ENCODE data around the gene IMMP2L. TPM values are rescaled to one million over a fixed set of nuclear protein-coding genes. Genes with fewer than 3 reads are reported as not detected.

Gene IMMP2L
- total RNA-seq, 3 donors from 2014 or later (not counting 1 experiment from before 2014, with no cell fraction given), result 6.9 to 9.2 (median 8.7) TPM

- peaks cover 3% of the 10 kb centered on the region for H3K27me3 ChIP-seq (ENCODE audit: control insufficient read depth, insufficient read depth, low read length)
- no peak overlapping the region for H3K27ac ChIP-seq (ENCODE audit: low read length)
- Mint-ChIP-seq H3K27me3 (ENCODE audit: low read depth in 2 of 2) (peaks cover 7 to 39% of the 10 kb centered on the region in 2 donors), H3K4me3 (no peak overlapping the region), H3K27ac (no peak overlapping the region), H3K4me1 (peaks cover 13 to 20% of the 10 kb centered on the region in 2 donors), H3K9me3 (no peaks in the 10 kb centered on the region), H3K36me3 (peaks cover 6% of the 10 kb centered on the region)
- no peak for ATAC-seq
- no peaks in the 10 kb centered on the region for H3K36me3 ChIP-seq (ENCODE audit: control insufficient read depth, insufficient read depth, low read length)
- intact Hi-C loops (cut with micrococcal nuclease), result no loop called here
- TF ChIP-seq, protein P1, sequence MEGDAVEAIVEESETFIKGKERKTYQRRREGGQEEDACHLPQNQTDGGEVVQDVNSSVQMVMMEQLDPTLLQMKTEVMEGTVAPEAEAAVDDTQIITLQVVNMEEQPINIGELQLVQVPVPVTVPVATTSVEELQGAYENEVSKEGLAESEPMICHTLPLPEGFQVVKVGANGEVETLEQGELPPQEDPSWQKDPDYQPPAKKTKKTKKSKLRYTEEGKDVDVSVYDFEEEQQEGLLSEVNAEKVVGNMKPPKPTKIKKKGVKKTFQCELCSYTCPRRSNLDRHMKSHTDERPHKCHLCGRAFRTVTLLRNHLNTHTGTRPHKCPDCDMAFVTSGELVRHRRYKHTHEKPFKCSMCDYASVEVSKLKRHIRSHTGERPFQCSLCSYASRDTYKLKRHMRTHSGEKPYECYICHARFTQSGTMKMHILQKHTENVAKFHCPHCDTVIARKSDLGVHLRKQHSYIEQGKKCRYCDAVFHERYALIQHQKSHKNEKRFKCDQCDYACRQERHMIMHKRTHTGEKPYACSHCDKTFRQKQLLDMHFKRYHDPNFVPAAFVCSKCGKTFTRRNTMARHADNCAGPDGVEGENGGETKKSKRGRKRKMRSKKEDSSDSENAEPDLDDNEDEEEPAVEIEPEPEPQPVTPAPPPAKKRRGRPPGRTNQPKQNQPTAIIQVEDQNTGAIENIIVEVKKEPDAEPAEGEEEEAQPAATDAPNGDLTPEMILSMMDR (IDR thresholded peaks at IDR 0.05), result no peak
- no peak for DNase-seq
- no peak overlapping the region for H3K4me3 ChIP-seq (ENCODE audit: low read length)
- no peaks in the 10 kb centered on the region for H3K9me3 ChIP-seq (ENCODE audit: control insufficient read depth, insufficient read depth, low read length)
- H3K4me1 ChIP-seq (ENCODE audit: control insufficient read depth, insufficient read depth, low read length), result peaks cover 5% of the 10 kb centered on the region
These were observed 29.7 kb downstream of the IMMP2L start for GRCh38 chr7:111532625-111533024.

DNA sequence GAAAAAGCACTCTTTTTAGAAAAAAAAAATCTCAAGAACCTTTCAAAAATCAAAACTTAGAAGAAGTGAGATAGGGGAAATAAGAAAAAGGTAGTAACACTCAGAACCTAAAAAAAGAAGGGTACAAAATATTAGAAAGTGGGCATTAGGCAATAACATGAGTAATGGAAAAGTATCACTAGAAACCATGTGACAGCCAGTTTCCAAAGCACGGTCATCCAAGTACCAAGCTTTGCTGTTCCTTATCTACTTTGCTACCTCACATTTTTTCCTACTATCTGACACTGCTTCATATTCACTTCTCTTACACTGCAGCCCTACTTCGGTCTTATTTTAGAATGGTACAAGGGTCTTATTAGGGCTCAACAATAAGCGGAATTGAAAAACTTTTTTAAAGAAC lies 30.3 kb downstream of the IMMP2L start:
- Mint-ChIP-seq H3K9me3 (no peaks in the 10 kb centered on the region), H3K4me3 (no peak overlapping the region), H3K27ac (no peak overlapping the region), H3K36me3 (peaks cover 6% of the 10 kb centered on the region), H3K4me1 (peaks cover 16 to 24% of the 10 kb centered on the region in 2 donors), H3K27me3 (ENCODE audit: low read depth in 2 of 2) (peaks cover 7 to 41% of the 10 kb centered on the region in 2 donors)
- no peaks in the 10 kb centered on the region for H3K9me3 ChIP-seq (ENCODE audit: control insufficient read depth, insufficient read depth, low read length)
- TF ChIP-seq, protein P1 (IDR thresholded peaks at IDR 0.05), result no peak
- DNase-seq, result no peak
- peaks cover 10% of the 10 kb centered on the region for H3K4me1 ChIP-seq (ENCODE audit: control insufficient read depth, insufficient read depth, low read length)
- WGBS (ENCODE audit: insufficient coverage), result 90% methylated on average over 3 of the region's 3 CpGs
- H3K4me3 ChIP-seq (ENCODE audit: low read length), result no peak overlapping the region
- no peak for ATAC-seq
- intact Hi-C loops (cut with micrococcal nuclease), result no loop called here
- peaks cover 3% of the 10 kb centered on the region for H3K27me3 ChIP-seq (ENCODE audit: control insufficient read depth, insufficient read depth, low read length)
- H3K27ac ChIP-seq (ENCODE audit: low read length), result no peak overlapping the region
- H3K36me3 ChIP-seq (ENCODE audit: control insufficient read depth, insufficient read depth, low read length), result no peaks in the 10 kb centered on the region

DNA sequence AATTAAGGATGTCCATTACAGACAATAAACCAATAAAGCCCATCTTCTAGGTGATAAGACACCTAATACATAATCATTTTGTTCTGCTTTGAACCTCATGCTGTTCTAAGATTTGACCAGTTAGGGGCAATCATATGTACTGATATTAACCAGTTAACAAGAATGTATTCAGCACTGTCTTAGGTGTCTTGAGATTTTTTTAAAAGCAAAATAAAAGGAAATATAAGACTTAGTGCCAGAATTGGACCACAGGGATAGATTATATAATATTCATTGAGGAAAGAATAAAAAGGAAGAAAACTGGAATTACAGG lies 32.0 kb downstream of the IMMP2L start:
- TF ChIP-seq, protein P1 (IDR thresholded peaks at IDR 0.05), result no peak
- peaks cover 7% of the 10 kb centered on the region for H3K27me3 ChIP-seq (ENCODE audit: control insufficient read depth, insufficient read depth, low read length)
- ATAC-seq (no peak), DNase-seq (no peak)
- no peak overlapping the region for H3K27ac ChIP-seq (ENCODE audit: low read length)
- H3K4me3 ChIP-seq (ENCODE audit: low read length), result no peak overlapping the region
- H3K4me1 ChIP-seq (ENCODE audit: control insufficient read depth, insufficient read depth, low read length), result peaks cover 11% of the 10 kb centered on the region
- no peak overlapping the region for H3K4me3 Mint-ChIP-seq
- H3K9me3 Mint-ChIP-seq, result no peaks in the 10 kb centered on the region
- intact Hi-C loops (cut with micrococcal nuclease), result no loop called here
- no peaks in the 10 kb centered on the region for H3K36me3 ChIP-seq (ENCODE audit: control insufficient read depth, insufficient read depth, low read length)
- H3K36me3 Mint-ChIP-seq, result peaks cover 6% of the 10 kb centered on the region
- H3K27ac Mint-ChIP-seq, result no peak overlapping the region
- peaks cover 27 to 39% of the 10 kb centered on the region in 2 donors for H3K4me1 Mint-ChIP-seq
- no peaks in the 10 kb centered on the region for H3K9me3 ChIP-seq (ENCODE audit: control insufficient read depth, insufficient read depth, low read length)
- peaks cover 15 to 50% of the 10 kb centered on the region in 2 donors for H3K27me3 Mint-ChIP-seq (ENCODE audit: low read depth in 2 of 2)

GRCh38 chr7:111529507-111530355 lies 32.6 kb downstream of the IMMP2L start:
- intact Hi-C loops (cut with micrococcal nuclease), result no loop called here
- Histone ChIP-seq H3K27me3 (ENCODE audit: control insufficient read depth, insufficient read depth, low read length) (peaks cover 11% of the 10 kb centered on the region), H3K4me3 (ENCODE audit: low read length) (no peak overlapping the region), H3K9me3 (ENCODE audit: control insufficient read depth, insufficient read depth, low read length) (no peaks in the 10 kb centered on the region), H3K36me3 (ENCODE audit: control insufficient read depth, insufficient read depth, low read length) (no peaks in the 10 kb centered on the region), H3K27ac (ENCODE audit: low read length) (no peak overlapping the region), H3K4me1 (ENCODE audit: control insufficient read depth, insufficient read depth, low read length) (peaks cover 11% of the 10 kb centered on the region)
- Mint-ChIP-seq H3K27ac (no peak overlapping the region), H3K27me3 (ENCODE audit: low read depth in 2 of 2) (peaks cover 21 to 50% of the 10 kb centered on the region in 2 donors), H3K36me3 (peaks cover 6% of the 10 kb centered on the region), H3K4me3 (no peak overlapping the region), H3K9me3 (no peaks in the 10 kb centered on the region), H3K4me1 (peaks cover 32 to 45% of the 10 kb centered on the region in 2 donors)
- TF ChIP-seq, protein P1 (IDR thresholded peaks at IDR 0.05), result no peak
- ATAC-seq, result no peak
- 100% methylated on average over 1 of the region's 1 CpG for WGBS (ENCODE audit: insufficient coverage)
- no peak for DNase-seq
